Right hindlimb (tissue), 1 donor: ENCODE results near the gene PDE1C.
"Not testable (repeated sequence)": the region's sequence is repeated elsewhere in the genome, so short reads cannot be mapped to it uniquely, and the experiment has no call there.

Experiments used
- DNase-seq: peaks from one replicate; pipeline ENCODE4 v3.0.0-alpha.2; 2018

PDE1C gene

DNA sequence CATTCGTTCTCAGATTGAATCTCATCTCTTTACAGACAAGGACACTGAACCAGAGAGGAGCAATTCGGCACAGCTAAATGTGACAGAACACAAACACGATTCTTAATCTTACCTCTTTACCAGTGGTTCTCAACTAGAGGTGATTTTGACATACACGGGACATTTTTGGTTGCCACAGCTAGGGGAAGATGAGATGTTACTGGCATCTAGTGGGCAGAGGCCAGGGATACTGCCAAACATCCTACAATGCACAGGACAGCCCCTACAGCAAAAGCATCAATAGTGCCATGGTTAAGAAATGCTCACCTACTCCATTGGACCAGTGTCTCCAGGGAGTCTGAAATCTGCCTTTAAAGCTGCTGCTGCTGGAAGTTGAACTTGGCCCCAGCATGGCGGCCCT is 27.3 kb downstream of the PDE1C start:
- no peak for DNase-seq

DNA sequence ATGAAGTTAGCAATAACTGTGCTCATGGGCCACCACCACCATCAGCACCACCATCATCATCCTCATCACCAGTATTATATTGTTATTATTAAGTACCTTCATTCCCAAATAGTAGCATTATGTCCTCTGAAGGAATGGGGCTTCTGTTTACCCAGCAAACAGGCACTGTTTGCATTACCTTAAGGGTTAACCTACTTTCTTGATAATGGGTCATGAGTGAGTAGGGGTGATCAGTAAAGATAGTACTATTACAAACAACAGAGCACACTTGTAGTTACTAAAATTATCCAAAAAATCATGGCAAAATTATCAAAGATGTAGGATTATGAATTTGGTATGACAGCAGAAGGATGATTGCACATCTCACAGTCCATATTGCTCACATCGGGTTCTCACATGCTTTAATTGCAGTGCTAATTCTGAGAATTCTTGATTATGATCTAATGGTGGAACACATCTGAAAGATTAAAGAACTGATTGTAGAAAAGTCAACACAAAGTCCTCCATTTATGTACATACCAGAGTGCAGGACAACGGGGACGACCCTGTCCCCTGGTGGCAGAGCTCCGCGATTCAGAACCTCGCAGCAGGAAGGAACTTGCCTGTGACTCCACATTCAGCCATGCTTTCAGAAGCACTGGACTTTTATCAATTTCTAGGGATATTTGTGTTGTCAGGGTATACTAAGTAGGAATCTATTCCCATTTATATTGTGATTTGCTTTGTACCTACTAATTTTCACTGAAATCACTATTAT is 31.0 kb downstream of the PDE1C start:
- no peak for DNase-seq

DNA sequence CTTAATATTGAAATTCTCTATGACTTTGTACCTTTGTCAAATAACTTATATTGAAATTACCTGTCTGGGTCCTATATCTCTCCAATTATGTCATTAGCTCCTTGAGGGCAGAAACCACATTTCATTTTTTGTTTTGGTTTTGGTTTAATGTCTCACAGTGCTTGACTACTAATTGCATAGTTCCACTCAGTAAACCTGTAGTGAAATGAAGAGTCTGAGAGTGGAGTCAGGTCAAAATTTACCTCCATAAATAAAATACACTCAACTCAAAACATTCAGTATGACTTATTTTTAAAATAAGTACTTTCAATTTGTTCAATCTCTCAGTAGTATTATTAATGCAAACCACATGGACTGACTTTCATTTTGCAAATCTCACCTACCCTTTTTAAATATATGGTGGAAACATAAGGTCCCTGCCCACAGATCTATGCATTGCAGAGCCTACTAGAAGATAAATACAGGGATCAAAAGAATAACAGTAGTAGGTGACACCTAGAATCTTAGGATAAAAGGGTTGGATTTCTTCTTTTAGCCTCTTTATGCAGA is 32.5 kb downstream of the PDE1C start:
- no peak for DNase-seq

DNA sequence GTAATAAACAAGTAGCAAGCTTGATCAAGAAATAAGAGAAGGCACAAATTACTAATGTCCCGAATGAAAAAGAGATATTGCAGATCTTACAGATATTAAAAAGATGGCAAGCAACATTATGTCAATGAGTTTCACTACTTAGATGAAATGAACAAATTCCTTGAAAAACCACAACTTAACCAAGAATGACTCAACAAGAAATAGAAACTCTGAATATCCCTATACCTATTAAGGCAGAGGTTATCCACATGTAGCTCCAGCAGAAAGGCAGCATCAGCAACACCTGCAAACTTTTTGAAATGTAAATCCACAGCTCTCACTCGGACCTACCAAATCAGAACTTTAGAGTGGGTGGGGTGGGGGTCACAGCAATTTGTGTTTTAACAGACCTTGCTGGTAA is 33.6 kb downstream of the PDE1C start:
- DNase-seq = no peak

DNA sequence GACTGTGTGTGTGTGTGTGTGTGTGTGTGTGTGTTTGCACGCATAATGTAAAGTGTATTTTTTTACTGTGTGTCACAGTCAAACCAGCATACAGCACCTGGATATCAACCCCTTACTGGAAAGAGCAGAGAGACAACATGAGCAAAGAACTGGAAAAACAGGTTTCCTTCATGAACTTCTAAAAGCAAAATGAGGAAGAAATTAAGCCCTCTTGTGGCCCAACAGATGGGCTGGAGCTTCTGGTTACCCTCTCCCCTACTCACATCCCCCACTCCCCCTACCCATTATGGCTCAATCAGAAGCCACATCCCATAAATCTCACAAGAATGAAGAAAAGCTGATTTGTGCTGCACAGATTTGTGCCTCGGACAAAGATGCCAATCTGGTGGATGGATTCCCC is 36.2 kb downstream of the PDE1C start:
- DNase-seq = no peak

DNA sequence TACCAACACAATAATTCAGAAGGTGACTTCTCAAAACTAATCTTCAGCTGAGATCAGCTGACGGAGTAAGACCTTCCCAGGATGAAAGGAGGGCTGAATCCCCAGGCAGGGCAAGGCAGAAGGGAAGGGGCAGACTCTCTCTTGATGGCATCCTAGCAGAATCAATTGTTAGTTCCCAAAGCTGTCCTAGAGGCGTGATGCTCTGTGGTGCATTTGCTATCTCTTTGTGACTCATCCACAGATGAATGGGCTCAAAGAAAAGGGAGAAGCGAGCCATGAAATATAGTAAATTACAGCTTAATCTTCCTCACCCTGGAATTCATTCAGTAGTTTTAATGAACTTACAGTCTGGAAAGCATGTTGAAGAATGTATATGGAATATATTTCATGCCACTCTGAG is 37.2 kb downstream of the PDE1C start:
- DNase-seq = no peak

DNA sequence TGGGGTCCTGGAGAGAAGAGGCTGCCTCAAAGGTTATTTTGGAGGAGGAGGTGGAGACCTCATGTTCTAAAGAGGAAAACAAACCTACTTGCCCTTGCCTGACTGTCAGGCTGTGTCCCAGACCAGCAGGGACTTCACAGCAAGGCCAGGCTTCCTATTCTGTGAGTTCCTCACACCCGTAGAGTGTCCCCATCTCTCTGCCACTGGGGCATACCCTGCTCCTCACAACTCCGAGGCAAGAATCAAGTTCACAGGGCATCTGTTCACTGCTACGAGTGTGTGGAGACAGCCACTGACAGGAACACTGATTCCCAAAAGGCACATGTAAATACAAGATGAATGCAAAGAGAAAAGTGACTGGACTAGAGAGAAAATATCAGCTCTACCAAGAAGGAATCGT is 38.0 kb downstream of the PDE1C start:
- no peak for DNase-seq

DNA sequence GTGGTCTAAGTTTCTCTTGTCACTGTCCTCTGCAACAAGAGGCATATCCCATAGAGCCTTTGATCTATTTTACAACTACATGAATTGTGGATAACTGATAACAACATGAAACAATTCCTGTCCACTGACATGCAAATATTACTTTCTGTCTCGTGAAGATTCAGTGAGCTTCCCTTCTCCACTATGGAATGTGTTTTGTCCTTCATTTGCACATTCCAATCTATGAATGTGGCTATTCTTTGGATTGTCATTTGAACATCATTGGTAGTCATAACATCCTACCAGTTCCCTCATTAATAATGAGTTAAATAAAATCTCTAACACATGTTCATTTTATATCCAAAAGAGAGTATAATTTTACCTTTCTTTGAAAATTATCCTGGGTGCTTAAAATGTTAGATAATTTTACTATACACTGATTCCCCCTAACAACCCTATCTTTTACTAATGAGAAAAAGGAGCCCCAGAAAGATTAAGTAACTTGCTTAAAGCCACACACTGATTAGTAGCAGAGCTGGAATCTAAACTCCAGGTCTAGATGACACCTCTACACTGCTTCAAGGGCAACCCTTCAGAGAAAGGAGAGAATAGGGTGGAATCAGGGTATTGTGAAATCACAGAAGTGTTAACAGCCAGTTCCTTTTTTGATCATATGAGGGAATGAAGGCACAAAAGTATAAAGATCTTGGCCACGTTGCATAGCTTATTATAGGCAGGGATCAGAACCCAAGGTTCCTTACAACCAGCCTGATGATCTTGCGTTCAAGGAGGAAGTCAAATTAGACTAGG is 39.1 kb downstream of the PDE1C start:
- no peak for DNase-seq

DNA sequence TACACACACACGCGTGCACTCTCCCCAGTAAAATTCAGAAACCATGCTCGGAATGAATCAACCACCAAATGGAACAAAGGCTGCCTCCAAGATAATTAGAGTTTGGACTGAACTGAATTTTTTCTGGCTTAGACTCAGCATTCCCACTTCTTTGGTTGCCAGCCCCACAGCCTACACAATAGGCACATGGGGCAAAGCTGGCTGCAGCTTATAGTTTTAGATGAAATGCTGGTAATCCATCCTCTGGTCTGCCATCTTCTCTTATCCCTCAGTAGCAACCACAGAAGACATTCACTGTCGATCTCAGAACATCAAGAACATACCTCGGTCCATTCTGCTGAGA is 44.2 kb downstream of the PDE1C start:
- no peak for DNase-seq

DNA sequence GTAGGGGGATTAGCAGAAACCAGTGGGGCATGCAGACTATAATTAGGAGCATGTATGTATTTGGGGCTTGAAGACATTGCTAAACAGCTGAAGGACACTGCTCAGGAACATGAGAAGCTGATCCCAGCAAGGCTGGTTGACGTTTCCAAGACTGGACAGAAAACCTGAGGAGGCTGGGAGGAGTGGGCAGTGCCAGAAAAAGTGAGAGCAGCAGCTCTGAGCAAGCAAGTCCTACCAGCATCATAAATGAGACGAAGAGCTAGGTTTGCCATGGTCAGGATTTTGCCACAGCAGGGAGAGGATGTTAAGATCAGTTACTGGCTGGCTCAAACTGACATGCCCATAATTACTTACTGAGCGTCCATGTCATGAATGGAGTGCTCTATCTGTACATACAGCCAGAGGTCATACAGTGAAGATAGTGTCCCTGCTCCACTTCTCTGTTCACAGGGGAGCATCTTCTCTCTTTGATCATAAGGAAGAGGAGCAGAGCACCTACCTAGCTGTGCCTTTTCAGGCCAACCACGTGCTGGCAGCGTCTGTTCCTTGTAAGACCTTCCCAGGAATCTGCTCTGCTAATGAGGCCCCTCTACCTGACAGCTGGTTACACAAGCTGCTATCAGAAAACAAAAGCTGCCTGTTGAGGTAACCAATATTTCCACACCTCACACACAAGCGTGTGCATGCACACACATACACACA is 44.7 kb downstream of the PDE1C start:
- no peak for DNase-seq

DNA sequence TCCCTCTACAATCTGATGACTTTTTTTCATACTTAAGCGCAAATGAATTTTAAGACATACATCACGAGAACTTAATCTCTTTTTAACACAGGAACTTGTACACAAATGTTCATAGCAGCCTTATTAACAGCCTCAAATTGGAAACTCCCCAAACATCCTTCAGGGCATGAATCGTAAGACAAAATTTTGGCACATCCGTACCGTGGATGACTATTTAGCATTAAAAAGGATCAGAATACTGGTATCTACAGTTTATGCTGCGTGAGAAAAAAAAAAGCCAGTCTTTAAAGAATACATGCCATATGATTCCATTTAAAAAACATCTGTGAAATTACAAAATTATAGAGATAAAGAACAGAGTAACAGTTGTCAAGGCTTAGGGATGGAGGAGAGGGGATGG is 46.8 kb downstream of the PDE1C start:
- DNase-seq = no peak

DNA sequence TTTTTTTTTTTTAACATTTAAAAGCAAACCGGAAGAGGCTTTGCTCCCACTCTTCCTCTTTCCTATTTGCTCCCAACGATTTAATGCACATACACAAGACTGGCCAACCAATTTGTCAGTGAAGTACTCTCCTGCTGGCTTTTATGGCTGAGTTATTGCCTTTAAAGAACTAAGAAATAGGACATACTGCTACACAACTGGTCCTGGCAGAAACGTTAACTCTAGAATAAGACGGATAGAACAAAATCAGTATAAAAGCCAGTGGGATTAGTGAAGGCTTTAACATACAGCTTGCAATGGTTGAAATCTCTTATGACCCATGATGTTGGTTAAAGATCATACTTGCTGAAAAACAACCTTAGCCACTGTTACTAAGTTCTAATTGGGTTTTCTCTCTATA is 47.2 kb downstream of the PDE1C start:
- no peak for DNase-seq

DNA sequence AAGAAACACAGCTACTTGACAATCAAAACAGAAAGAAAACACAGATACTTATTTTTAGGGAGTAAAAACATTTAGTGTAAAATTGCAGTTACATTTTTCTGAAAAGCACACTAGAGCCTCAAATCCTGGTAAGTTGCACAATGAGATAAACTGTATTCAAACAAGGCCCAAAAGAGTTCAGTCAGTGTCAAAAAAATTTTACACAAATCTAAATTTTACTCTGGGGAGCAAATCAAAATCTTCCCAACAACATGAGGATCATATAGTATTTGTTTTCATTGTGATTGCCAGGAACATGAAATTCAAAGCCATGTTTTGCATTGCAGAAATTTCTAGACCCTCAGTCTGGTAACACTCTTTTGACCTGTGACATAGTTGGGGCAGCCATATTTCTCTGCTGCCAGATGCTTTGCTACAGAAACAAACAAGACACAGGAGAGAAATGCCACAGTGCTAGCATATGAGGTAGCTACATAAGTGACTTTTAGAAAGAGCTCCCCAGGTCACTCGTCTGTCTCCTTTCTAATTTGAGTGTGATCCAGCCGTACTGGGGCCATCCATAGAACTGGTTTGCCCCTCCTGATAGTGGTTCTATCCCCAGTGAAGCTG is 49.6 kb downstream of the PDE1C start:
- DNase-seq = no peak

DNA sequence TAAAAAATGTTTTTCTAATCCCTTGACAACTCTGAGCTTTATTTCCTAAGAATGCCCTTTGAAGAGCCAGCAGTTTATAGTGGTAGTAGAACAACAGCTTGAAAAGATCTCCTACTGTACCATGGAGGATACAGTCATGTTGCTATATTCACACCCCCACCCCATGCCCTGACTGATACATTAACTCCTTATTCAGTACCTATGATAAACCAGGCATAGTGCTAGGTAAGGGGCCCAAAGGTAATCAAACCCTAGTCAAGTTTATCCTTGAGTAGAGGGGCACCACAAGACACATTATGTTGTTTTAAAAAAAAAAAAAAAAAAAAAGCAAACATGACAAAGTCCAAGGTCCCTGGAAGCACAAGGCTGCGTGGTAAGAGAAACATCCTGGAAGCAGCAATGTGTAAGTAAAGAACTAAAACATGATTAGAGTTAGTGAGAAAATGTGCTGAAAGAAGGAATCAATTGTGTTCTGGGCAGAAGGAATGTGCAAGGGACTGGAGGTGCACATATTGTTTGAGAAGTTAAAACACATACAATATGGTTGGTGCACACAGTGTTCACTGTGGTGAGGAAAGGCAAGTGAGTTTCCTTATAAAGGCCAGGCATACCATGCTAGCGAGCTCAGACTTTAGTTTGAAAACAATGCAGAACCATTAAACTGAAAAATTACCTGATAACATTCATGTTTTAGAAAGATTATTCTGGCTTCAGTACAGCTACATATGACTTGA is 51.2 kb downstream of the PDE1C start:
- no peak for DNase-seq

DNA sequence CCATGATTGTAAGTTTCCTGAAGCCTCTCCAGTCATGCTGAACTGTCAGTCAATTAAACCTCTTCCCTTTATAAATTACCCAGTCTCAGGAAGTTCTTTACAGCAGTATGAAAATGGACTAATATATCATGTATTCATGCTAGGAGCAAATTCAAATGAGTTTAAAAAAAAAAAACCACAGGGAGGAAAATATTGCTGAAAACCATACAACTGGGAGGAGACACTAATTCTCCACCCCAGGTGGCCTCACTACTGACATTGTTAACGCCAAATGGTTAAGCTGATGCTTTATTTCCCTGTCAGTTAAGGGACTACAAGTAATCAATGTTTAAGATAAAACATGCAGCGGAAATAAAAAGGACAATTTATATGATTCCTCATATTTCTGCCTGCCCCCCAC is 55.1 kb downstream of the PDE1C start:
- no peak for DNase-seq

DNA sequence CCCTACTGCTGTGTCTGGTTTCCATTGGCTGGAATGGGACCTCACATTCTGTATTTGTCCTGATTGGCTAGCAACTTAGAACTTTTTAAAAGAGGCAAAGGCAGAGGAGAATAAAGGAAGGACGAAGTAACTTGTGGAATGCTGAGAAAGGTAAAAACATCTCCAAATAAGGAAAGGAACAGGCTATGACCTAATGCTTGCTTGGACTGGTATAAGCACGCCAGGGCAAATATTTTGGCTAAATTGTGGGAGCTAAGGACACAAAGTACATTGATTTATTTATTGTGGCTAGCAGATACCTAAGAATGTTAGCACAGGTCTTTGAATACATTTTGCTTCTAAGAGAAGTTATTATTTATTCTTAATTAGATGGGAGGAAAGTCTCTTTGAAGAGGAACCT is 56.7 kb downstream of the PDE1C start:
- not testable (repeated sequence) for DNase-seq

DNA sequence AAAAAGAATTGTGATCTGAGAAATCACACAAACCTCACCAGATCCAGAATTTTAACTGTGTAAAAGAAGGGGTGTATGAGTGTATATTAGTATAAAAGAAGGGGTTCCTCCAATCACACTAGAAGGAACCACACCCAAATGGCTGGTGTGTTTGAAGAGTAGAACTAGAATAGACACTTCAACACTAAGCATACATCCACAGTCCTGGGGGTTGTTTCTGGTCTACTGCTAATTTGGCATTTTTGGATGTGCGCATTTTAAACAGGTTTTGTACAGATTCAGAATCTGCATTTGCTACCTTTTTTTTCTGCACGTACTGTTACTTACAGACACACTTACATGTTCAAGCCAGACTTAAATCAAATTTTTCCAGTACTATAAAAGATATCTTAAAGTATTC is 64.6 kb downstream of the PDE1C start:
- DNase-seq = no peak

DNA sequence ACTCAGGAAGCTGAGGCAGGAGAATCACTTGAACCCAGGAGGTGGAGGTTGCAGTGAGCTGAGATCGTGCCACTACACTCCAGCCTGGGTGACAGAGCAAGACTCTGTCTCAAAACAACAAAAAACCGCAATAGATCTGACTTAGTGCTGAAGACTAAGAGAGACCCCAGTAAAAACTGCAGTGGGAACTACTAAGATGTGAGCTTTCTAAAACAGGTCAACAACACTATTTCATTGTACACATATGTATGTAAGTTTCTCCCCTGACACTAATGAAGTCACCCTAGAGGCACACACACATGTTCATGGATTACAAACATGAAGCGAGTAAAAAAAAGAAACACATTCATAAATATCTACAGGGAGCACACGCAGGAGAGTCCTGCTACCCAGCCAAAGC is 68.3 kb downstream of the PDE1C start:
- no peak for DNase-seq

DNA sequence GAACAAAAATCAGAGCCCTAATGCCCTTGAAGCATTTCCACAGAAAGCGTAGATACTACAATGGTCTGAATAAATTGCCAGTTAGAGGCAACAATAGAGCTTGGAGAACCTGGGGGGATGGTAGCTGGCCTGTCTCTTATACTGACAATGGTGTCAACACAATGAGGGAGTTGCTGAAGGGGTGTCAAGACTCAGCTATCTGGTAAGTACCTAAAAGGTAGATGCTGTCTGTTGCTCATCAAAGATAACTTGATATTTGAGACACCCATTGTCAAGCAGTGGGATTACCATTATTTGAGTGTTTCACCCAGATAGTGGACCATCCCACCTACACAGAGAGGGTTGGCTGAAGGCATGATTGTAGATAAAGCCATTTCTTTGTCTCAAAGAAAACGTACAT is 72.8 kb downstream of the PDE1C start:
- no peak for DNase-seq

DNA sequence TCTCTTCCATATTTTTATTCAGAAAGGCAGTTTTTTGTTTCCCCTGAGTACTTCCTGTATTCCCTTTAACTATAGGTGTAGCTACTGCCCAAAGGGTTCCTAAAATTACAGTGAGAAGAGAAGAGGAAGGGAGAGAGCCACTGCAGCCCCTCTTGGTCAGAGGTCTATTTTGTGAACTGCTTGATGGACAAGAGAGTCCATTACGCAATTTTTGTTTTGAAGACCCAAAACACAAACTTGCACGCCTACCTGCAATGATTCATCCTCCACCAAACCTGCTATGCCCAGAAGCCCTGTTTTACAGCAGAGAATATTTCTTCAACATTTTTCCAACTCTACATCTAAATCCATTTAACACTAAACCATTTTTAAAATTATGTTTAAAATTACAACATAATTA is 75.1 kb downstream of the PDE1C start:
- DNase-seq = no peak

DNA sequence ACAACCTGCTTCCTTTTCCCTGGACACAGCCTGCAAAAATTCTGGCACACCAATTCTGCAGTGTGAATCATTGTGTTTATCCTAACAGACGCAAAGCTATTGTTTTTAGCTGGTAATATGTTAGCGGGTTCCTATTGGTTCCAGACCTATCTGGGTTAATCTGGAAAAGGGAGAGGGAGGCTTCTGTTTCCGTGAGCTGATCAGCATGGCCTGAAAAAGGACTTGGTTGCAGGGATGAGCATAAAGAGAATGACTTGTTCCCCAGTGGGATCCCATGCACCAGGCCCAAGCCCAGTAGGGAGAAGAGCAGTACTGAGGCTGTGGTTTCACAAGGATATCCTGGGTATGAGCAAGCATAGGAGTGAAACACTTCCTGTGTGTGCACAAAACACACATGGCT is 78.4 kb downstream of the PDE1C start:
- no peak for DNase-seq

DNA sequence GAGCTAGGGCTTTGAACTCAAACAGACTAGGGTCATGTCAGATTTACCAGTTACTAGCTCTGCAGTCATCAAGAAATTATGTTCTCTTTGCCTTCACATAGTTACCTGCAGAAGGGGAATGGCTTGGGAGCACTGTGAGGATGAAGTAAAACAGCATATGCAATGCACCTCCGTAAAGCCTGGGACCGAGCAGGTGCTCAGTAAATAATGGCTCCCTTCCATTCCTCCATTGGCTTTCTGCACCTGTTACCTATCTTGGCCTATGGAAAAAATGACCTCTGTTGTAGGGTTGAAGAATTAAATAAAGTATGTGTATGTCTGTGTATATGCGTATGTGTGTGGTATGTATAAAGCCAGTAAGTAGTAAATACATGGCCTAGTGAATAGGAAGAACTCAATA is 78.8 kb downstream of the PDE1C start:
- DNase-seq = no peak
